Prostate gland (tissue), 2 donors: ENCODE data around the gene LIN7B. TPM values are rescaled to one million over a fixed set of nuclear protein-coding genes. Genes with fewer than 3 reads are reported as not detected.
A peak's percentile ranks its signal among the peaks of the same experiment; 100 is the strongest.
"Not testable (repeated sequence)": the region's sequence is repeated elsewhere in the genome, so short reads cannot be mapped to it uniquely, and the experiment has no call there.

Experiments used
- DNase-seq: peaks from one replicate; pipeline ENCODE4 v3.0.0-alpha.2; 2019; ENCODE audit warnings: low spot score
- H3K27ac ChIP-seq, 2 donors: fragments of 200-600 bp; sonication (generic); 2 replicates each; pipeline ENCODE4 v1.5.1; 2017 to 2019
- H3K27me3 ChIP-seq: fragments of 200-600 bp; sonication (generic); replicated peaks from 2 replicates; pipeline ENCODE4 v1.5.1; 2019; ENCODE audit not compliant: insufficient read depth
- H3K36me3 ChIP-seq, 2 donors: fragments of 200-600 bp; sonication (generic); 1 replicate in 1 of 2; 2 replicates in 1 of 2; pipeline versions ENCODE4 v1.5.1 to v1.8.1; 2017 to 2019
- H3K4me1 ChIP-seq: fragments of 200-600 bp; sonication (generic); replicated peaks from 2 replicates; pipeline ENCODE4 v1.5.1; 2019
- H3K4me3 ChIP-seq, 2 donors: fragments of 200-600 bp; sonication (generic); 2 replicates each; pipeline ENCODE4 v1.5.1; 2017 to 2019
- H3K9me3 ChIP-seq: fragments of 200-600 bp; sonication (generic); 2 replicates; pipeline ENCODE4 v1.5.1; 2017
- CTCF ChIP-seq, 4 experiments: fragments of 200-600 bp in 2 of 4; fragments of 450-650 bp in 2 of 4; sonication (generic) in 2 of 4; IDR thresholded peaks; 1 replicate in 3 of 4; 2 replicates in 1 of 4; pipeline ENCODE4 v1.5.1; 2016 to 2019; ENCODE audit warnings: antibody characterized with exemption in 4 of 4, mild to moderate bottlenecking in 2 of 4, moderate library complexity in 2 of 4
- POLR2A ChIP-seq: fragments of 450-650 bp; IDR thresholded peaks from one replicate; pipeline ENCODE4 v1.6.1; 2016; ENCODE audit warnings: antibody characterized with exemption, mild to moderate bottlenecking
- POLR2AphosphoS5 ChIP-seq: sonication (generic); formaldehyde crosslinking; IDR thresholded peaks from one replicate; pipeline ENCODE4 v1.6.1; 2017; ENCODE audit warnings: antibody characterized with exemption
- WGBS: methylation state at CpG from one replicate; pipeline ENCODE4 v1.1.5; 2018; 5-methylcytosine and 5-hydroxymethylcytosine counted together
- intact Hi-C: fragments of 100-400 bp; cut with DNase I; formaldehyde crosslinking; loops from one replicate; pipeline ENCODE4 v1.14.2; 2022
- total RNA-seq, 2 donors: library from RNA; depleted of rRNA; stranded (reverse); fragments of >200 nt; gene quantifications; one replicate each; pipeline ENCODE4 v1.1.0, GENCODE V29; 2016

Gene LIN7B
- total RNA-seq, 2 donors from 2014 or later, result 31.2 to 64.3 TPM

- intact Hi-C loops, H3K9me3 ChIP-seq, H3K4me1 ChIP-seq, H3K4me3 ChIP-seq, H3K36me3 ChIP-seq, H3K27me3 ChIP-seq, H3K27ac ChIP-seq: not testable (repeated sequence)
- DNase-seq, result peak; percentile 62
- 17% methylated on average over 9 of the region's 9 CpGs for WGBS
- TF ChIP-seq CTCF (IDR thresholded peaks at IDR 0.05), result peak; percentile 21 to 84 (median 64)
Measured at GRCh38 chr19:49074869-49075268, 39.3 kb upstream of the LIN7B start.

GRCh38 chr19:49080392-49080791 is 33.8 kb upstream of the LIN7B start:
- no peaks in the 10 kb centered on the region for H3K27me3 ChIP-seq
- no peaks in the 10 kb centered on the region for H3K9me3 ChIP-seq
- TF ChIP-seq POLR2AphosphoS5 (no peak), POLR2A (no peak), CTCF (IDR thresholded peaks at IDR 0.05) (no peak)
- no peak for DNase-seq
- H3K4me1 ChIP-seq, result no peaks in the 10 kb centered on the region
- intact Hi-C loops, result no loop called here
- WGBS, result 78% methylated on average over 4 of the region's 4 CpGs
- H3K4me3 ChIP-seq, result no peak overlapping the region
- no peak overlapping the region for H3K27ac ChIP-seq
- no peaks in the 10 kb centered on the region for H3K36me3 ChIP-seq

GRCh38 chr19:49081273-49081672 is 32.9 kb upstream of the LIN7B start:
- Histone ChIP-seq H3K27ac (no peak overlapping the region), H3K4me1 (peaks cover under 1% of the 10 kb centered on the region), H3K27me3 (no peaks in the 10 kb centered on the region), H3K36me3 (no peaks in the 10 kb centered on the region), H3K4me3 (no peak overlapping the region), H3K9me3 (no peaks in the 10 kb centered on the region)
- 92% methylated on average over 1 of the region's 1 CpG for WGBS
- DNase-seq, result no peak
- intact Hi-C loops, result no loop called here
- no peak for TF ChIP-seq POLR2A
- no peak for TF ChIP-seq CTCF (IDR thresholded peaks at IDR 0.05)
- no peak for TF ChIP-seq POLR2AphosphoS5

- peak overlapping the region; percentile 85 to 95 for H3K4me3 ChIP-seq
- intact Hi-C loops, result no loop called here
- peaks cover 11% of the 10 kb centered on the region for H3K4me1 ChIP-seq
- H3K27me3 ChIP-seq, result no peaks in the 10 kb centered on the region
- no peaks in the 10 kb centered on the region for H3K36me3 ChIP-seq
- H3K27ac ChIP-seq, result peak overlapping the region; percentile 86
- WGBS, result 62% methylated on average over 26 of the region's 26 CpGs
- no peak for TF ChIP-seq POLR2AphosphoS5
- no peak for TF ChIP-seq CTCF (IDR thresholded peaks at IDR 0.05)
- TF ChIP-seq POLR2A, result no peak
- no peak for DNase-seq
- no peaks in the 10 kb centered on the region for H3K9me3 ChIP-seq
Measured at GRCh38 chr19:49084206-49085019, 29.8 kb upstream of the LIN7B start.
